HG03108 (cell line): Measurements from ENCODE around the gene POLR3H.

Experiments
- ATAC-seq: cut with Tn5 transposase; IDR thresholded peaks from one replicate; pipeline ENCODE4 v1.9.1; 2021; ENCODE audit warnings: moderate library complexity; ENCODE audit not compliant: unreplicated experiment

The POLR3H gene

GRCh38 chr22:41522813-41523212, 21.5 kb downstream of the POLR3H start:
- ATAC-seq: no peak

GRCh38 chr22:41521126-41521525, 23.1 kb downstream of the POLR3H start:
- ATAC-seq: no peak

- ATAC-seq: no peak
Observed at GRCh38 chr22:41518048-41518347, 26.3 kb downstream of the POLR3H start.

GRCh38 chr22:41517172-41518047, 26.9 kb downstream of the POLR3H start:
- no peak for ATAC-seq

GRCh38 chr22:41516462-41516861, 27.8 kb downstream of the POLR3H start:
- ATAC-seq: no peak

- ATAC-seq: no peak
Observed at GRCh38 chr22:41513391-41513790, 30.9 kb downstream of the POLR3H start.

GRCh38 chr22:41512421-41513194, 31.7 kb downstream of the POLR3H start:
- ATAC-seq: no peak

GRCh38 chr22:41511521-41511968, 32.7 kb downstream of the POLR3H start:
- ATAC-seq: no peak

GRCh38 chr22:41508770-41509170, 35.5 kb downstream of the POLR3H start:
- no peak for ATAC-seq

- no peak for ATAC-seq
Observed at GRCh38 chr22:41507330-41508063, 36.8 kb downstream of the POLR3H start.

GRCh38 chr22:41505511-41506220, 38.6 kb downstream of the POLR3H start:
- ATAC-seq: no peak

GRCh38 chr22:41504816-41505215, 39.5 kb downstream of the POLR3H start:
- no peak for ATAC-seq

- ATAC-seq: no peak
Observed at GRCh38 chr22:41504397-41504796, 39.9 kb downstream of the POLR3H start.

- peak; percentile 54 for ATAC-seq
Observed at GRCh38 chr22:41501209-41501608, 43.1 kb downstream of the POLR3H start.

GRCh38 chr22:41500303-41500702, 44.0 kb downstream of the POLR3H start:
- ATAC-seq: no peak

- ATAC-seq: no peak
Observed at GRCh38 chr22:41499624-41500280, 44.5 kb downstream of the POLR3H start.

- ATAC-seq: no peak
Observed at GRCh38 chr22:41498303-41498835, 45.9 kb downstream of the POLR3H start.

- no peak for ATAC-seq
Observed at GRCh38 chr22:41491374-41492100, 52.7 kb downstream of the POLR3H start.

- ATAC-seq: no peak
Observed at GRCh38 chr22:41488596-41489385, 55.5 kb downstream of the POLR3H start.
